Neural progenitor cell (in vitro differentiated cells): ENCODE results near the gene KCNC4. TPM values are rescaled to one million over a fixed set of nuclear protein-coding genes. Genes with fewer than 3 reads are reported as not detected.

Source experiments
- DNase-seq: peaks from one replicate; pipeline ENCODE4 v3.0.0-alpha.2; 2016; ENCODE audit warnings: low spot score
- H2AFZ ChIP-seq: fragments of 200-600 bp; sonication (generic); replicated peaks from 2 replicates; pipeline ENCODE4 v1.6.1; 2016; ENCODE audit warnings: antibody characterized with exemption
- H3F3A ChIP-seq: fragments of 200-600 bp; sonication (generic); 2 replicates; pipeline ENCODE4 v1.6.1; 2016; ENCODE audit warnings: antibody characterized with exemption, low read depth
- H3K27ac ChIP-seq: fragments of 200-600 bp; sonication (generic); 2 replicates; pipeline ENCODE4 v1.5.1; 2016; ENCODE audit warnings: mild to moderate bottlenecking
- H3K27me3 ChIP-seq: fragments of 200-600 bp; sonication (generic); 2 replicates; pipeline ENCODE4 v1.6.1; 2016; ENCODE audit warnings: mild to moderate bottlenecking, moderate library complexity
- H3K36me3 ChIP-seq: fragments of 200-600 bp; sonication (generic); 2 replicates; pipeline ENCODE4 v1.5.1; 2016
- H3K4me1 ChIP-seq: fragments of 200-600 bp; sonication (generic); 2 replicates; pipeline ENCODE4 v1.6.1; 2016; ENCODE audit warnings: mixed run types
- H3K4me2 ChIP-seq: fragments of 200-600 bp; sonication (generic); 2 replicates; pipeline ENCODE4 v1.6.1; 2016
- H3K4me3 ChIP-seq: fragments of 200-600 bp; sonication (generic); 2 replicates; pipeline ENCODE4 v1.5.1; 2016
- H3K79me2 ChIP-seq: fragments of 200-600 bp; sonication (generic); 2 replicates; pipeline ENCODE4 v1.6.1; 2016; ENCODE audit warnings: low read depth
- H3K9ac ChIP-seq: fragments of 200-600 bp; sonication (generic); 2 replicates; pipeline ENCODE4 v1.6.1; 2016
- H3K9me3 ChIP-seq: fragments of 200-600 bp; sonication (generic); 2 replicates; pipeline ENCODE4 v1.5.1; 2016; ENCODE audit warnings: low read depth
- H4K20me1 ChIP-seq: fragments of 200-600 bp; sonication (generic); 2 replicates; pipeline ENCODE4 v1.6.1; 2016; ENCODE audit warnings: low read depth
- H3K27ac Mint-ChIP-seq: 3 replicates; pipeline ENCODE4 v1.8.0; 2021; ENCODE audit warnings: mixed read lengths
- H3K27me3 Mint-ChIP-seq: 2 replicates; pipeline ENCODE4 v1.8.0; 2022; ENCODE audit warnings: low read depth, mild to moderate bottlenecking, inconsistent platforms, moderate library complexity, mixed read lengths; ENCODE audit not compliant: insufficient read depth
- H3K36me3 Mint-ChIP-seq: 3 replicates; pipeline ENCODE4 v1.8.0; 2021; ENCODE audit warnings: mixed read lengths
- H3K4me1 Mint-ChIP-seq: 3 replicates; pipeline ENCODE4 v1.8.0; 2021; ENCODE audit warnings: mixed read lengths
- H3K4me3 Mint-ChIP-seq: 3 replicates; pipeline ENCODE4 v1.8.0; 2021; ENCODE audit warnings: mild to moderate bottlenecking, moderate library complexity, mixed read lengths
- H3K9me3 Mint-ChIP-seq: 3 replicates; pipeline ENCODE4 v1.8.0; 2020; ENCODE audit warnings: mixed read lengths
- EZH2 ChIP-seq: fragments of 200-600 bp; sonication (generic); IDR thresholded peaks from 2 replicates; pipeline ENCODE4 v1.6.1; 2017; ENCODE audit warnings: antibody characterized with exemption, mild to moderate bottlenecking, moderate library complexity
- EZH2phosphoT487 ChIP-seq: fragments of 200-600 bp; sonication (generic); IDR thresholded peaks from 2 replicates; pipeline ENCODE4 v1.6.1; 2017; ENCODE audit warnings: antibody characterized with exemption
- total RNA-seq: library from RNA; depleted of rRNA; stranded (reverse); fragments of >200 nt; gene quantifications from 2 replicates; pipeline ENCODE4 v1.2.3, GENCODE V29; 2015; ENCODE audit warnings: low replicate concordance
- TF ChIP-seq, protein P1 (sequence below): fragments of 200-600 bp; sonication (generic); IDR thresholded peaks from 2 replicates; pipeline ENCODE4 v1.5.1; 2017; ENCODE audit warnings: antibody characterized with exemption, mild to moderate bottlenecking

Gene KCNC4
- total RNA-seq, 1 donor from 2014 or later = 1.3 TPM

DNA sequence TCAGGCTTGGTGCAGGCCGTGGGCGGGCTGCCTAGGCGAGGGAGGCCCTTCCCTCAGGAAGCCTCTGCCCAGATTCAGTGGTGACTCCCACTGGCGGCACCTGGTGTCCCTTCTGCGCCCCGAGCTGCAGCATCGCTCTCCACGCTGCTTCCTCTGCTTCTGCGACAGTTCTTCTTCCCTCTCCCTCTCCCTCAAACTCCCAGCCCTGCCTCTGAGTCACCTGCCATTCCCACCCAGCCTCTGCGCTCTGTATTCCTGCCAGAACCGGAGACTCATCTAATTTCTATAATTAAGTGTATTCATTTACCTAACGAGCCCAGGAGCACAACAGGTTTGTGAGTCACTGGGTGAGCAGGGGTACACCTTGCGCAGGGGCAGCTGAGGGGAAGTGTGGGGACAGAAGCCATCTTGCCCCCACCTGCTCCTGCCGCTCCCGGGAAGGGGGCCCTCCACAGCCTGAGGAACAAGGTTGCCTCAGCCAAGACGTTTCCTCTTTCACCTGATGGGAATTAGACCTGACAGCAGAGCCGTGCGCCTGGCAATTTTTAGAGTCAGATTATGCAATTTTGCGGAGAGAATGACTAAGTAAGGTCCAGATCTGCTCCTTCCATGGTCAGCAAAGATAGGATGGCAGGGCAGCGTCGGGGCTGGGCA is 19.4 kb downstream of the KCNC4 start:
- Histone ChIP-seq H3K79me2 (no peaks in the 10 kb centered on the region), H3F3A (no peaks in the 10 kb centered on the region), H3K4me1 (peaks cover 13% of the 10 kb centered on the region), H4K20me1 (no peaks in the 10 kb centered on the region), H3K9ac (no peak overlapping the region), H3K9me3 (no peaks in the 10 kb centered on the region), H3K36me3 (no peaks in the 10 kb centered on the region), H3K4me3 (no peak overlapping the region), H2AFZ (no peak overlapping the region), H3K4me2 (no peak overlapping the region), H3K27me3 (no peaks in the 10 kb centered on the region), H3K27ac (no peak overlapping the region)
- Mint-ChIP-seq H3K27ac (peak overlapping the region; percentile 57), H3K9me3 (no peaks in the 10 kb centered on the region), H3K36me3 (no peaks in the 10 kb centered on the region), H3K27me3 (no peaks in the 10 kb centered on the region), H3K4me3 (no peak overlapping the region), H3K4me1 (peaks cover 14% of the 10 kb centered on the region)
- no peak for TF ChIP-seq EZH2phosphoT487
- no peak for TF ChIP-seq EZH2
- TF ChIP-seq, protein P1, sequence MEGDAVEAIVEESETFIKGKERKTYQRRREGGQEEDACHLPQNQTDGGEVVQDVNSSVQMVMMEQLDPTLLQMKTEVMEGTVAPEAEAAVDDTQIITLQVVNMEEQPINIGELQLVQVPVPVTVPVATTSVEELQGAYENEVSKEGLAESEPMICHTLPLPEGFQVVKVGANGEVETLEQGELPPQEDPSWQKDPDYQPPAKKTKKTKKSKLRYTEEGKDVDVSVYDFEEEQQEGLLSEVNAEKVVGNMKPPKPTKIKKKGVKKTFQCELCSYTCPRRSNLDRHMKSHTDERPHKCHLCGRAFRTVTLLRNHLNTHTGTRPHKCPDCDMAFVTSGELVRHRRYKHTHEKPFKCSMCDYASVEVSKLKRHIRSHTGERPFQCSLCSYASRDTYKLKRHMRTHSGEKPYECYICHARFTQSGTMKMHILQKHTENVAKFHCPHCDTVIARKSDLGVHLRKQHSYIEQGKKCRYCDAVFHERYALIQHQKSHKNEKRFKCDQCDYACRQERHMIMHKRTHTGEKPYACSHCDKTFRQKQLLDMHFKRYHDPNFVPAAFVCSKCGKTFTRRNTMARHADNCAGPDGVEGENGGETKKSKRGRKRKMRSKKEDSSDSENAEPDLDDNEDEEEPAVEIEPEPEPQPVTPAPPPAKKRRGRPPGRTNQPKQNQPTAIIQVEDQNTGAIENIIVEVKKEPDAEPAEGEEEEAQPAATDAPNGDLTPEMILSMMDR = no peak
- no peak for DNase-seq

DNA sequence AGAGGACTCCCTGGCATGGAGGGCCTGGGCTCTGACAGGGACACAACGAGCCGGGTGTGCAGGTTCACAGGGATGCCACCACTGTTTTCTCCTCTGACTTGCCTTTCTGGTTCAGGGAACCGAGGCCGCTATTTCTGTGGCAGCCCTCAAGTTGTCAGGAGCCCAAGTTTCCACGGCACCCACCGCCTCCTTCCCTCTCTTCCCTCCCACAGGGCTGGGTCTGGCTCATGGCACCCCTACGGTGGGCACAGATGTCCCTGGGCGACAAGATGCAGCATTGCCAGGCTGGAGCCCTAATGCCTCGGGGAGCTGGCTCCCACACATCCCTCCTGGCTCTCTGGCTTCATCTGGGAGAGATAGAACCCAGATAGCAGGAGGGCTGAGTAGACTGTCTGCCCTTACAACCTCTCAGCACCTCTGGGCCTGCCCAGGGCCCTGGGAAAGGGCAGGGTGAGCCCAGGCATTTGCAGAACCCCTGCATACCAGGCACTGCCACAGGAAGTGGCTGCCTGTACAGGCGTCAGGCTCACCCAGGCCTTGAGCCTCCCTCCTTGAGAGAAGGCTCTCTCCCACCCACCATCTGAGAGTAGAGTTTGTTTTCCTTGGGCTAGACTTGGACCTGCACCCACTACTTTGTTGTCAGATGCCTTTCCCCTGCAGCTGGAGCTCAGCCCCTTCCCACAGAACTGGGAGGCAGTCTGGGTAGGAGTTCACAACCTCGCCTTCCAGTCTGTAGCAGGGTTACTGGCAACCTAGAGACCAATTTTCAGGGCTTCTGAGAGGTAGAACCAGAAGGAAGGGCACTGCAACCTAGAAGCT is 20.5 kb downstream of the KCNC4 start:
- no peaks in the 10 kb centered on the region for H3K9me3 ChIP-seq
- Mint-ChIP-seq H3K27me3 (peaks cover 2% of the 10 kb centered on the region), H3K27ac (no peak overlapping the region), H3K4me3 (no peak overlapping the region), H3K4me1 (peaks cover 23% of the 10 kb centered on the region), H3K9me3 (no peaks in the 10 kb centered on the region), H3K36me3 (no peaks in the 10 kb centered on the region)
- no peak overlapping the region for H3K27ac ChIP-seq
- H3K36me3 ChIP-seq = no peaks in the 10 kb centered on the region
- H3K79me2 ChIP-seq = no peaks in the 10 kb centered on the region
- no peak overlapping the region for H2AFZ ChIP-seq
- H3K4me2 ChIP-seq = no peak overlapping the region
- H3F3A ChIP-seq = no peaks in the 10 kb centered on the region
- no peak for TF ChIP-seq EZH2phosphoT487
- TF ChIP-seq, protein P1 = no peak
- no peak for TF ChIP-seq EZH2
- no peak overlapping the region for H3K4me3 ChIP-seq
- DNase-seq = no peak
- no peaks in the 10 kb centered on the region for H3K27me3 ChIP-seq
- H3K4me1 ChIP-seq = peaks cover 17% of the 10 kb centered on the region
- no peaks in the 10 kb centered on the region for H4K20me1 ChIP-seq
- no peak overlapping the region for H3K9ac ChIP-seq

DNA sequence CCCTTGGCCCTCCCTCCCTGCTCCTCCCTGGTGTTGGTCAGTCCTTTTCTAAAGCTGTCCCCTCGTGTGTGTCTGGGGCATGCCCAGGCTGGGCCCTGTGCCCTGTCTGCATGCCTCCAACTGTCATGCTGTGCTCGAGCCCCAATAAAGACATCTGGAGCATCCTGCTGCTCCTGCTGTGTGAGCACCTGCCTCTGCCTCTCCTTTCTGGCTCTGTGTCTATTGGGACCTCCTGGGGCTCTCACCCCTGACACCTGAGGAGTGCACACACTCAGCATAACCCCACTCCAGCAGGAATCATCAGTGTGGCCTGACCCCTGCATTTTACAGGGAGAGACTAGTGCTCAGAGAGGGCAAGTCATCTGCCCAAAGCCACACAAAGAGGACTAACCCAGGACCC is 23.7 kb downstream of the KCNC4 start:
- no peak for TF ChIP-seq EZH2phosphoT487
- TF ChIP-seq, protein P1 = no peak
- no peak for TF ChIP-seq EZH2
- H3K79me2 ChIP-seq = no peaks in the 10 kb centered on the region
- H3K27me3 ChIP-seq = no peaks in the 10 kb centered on the region
- no peak overlapping the region for H3K9ac ChIP-seq
- Mint-ChIP-seq H3K9me3 (no peaks in the 10 kb centered on the region), H3K4me1 (peaks cover 28% of the 10 kb centered on the region), H3K27ac (peak overlapping the region; percentile 89), H3K27me3 (peaks cover 4% of the 10 kb centered on the region), H3K36me3 (no peaks in the 10 kb centered on the region), H3K4me3 (no peak overlapping the region)
- no peak overlapping the region for H3K4me3 ChIP-seq
- H3K36me3 ChIP-seq = no peaks in the 10 kb centered on the region
- no peaks in the 10 kb centered on the region for H4K20me1 ChIP-seq
- peaks cover 19% of the 10 kb centered on the region for H3K4me1 ChIP-seq
- no peak overlapping the region for H3K4me2 ChIP-seq
- no peaks in the 10 kb centered on the region for H3F3A ChIP-seq
- no peak overlapping the region for H2AFZ ChIP-seq
- H3K27ac ChIP-seq = no peak overlapping the region
- DNase-seq = no peak
- no peaks in the 10 kb centered on the region for H3K9me3 ChIP-seq
